ENCODE measurements around the gene CRTAP.
A peak's percentile ranks its signal among the peaks of the same experiment; 100 is the strongest.
"Not testable (repeated sequence)": the region's sequence is repeated elsewhere in the genome, so short reads cannot be mapped to it uniquely, and the experiment has no call there.

CRTAP gene

DNA sequence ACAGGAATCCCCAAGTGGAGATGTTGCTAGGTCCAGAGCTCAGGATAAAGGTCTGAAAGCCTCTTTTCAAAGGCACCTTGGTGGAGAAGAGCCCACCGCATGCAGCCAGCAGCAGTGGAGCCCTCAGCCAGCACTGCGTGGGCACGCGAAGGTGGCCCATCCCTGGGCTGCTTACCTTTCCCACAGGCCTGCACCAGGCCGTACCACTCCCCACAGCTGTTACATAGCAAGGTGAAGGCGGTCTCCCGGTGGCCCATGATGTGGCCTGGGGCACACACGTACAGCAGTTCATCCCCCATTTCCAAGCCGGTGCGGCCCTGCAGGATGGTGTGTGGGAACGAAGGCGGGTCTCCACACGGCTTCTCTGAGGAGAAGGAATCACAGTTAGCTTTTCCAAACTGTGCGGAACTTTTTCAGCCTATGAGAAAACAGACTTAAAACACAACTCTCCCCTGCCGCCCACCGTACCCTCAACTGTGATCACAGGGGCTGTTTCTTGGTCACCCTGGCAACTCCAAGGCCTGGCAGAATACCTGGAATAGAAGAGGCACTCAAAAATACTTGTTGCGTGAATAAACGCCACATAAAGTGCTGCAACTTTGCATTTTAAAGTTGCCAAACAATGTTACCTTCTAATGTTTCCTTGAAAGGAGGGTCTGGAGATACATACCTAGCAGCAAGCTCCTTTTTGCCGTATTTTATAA lies 61.0 kb downstream of the CRTAP start:
- DNase-seq (ENCODE audit: low spot score) = no peak

- DNase-seq (ENCODE audit: low spot score) = no peak
Measured at GRCh38 chr3:33179132-33179531, 65.3 kb downstream of the CRTAP start.

- no peak for DNase-seq (ENCODE audit: low spot score)
Measured at GRCh38 chr3:33181229-33181628, 67.4 kb downstream of the CRTAP start.

GRCh38 chr3:33181641-33182040 lies 67.8 kb downstream of the CRTAP start:
- DNase-seq (ENCODE audit: low spot score) = not testable (repeated sequence)

DNA sequence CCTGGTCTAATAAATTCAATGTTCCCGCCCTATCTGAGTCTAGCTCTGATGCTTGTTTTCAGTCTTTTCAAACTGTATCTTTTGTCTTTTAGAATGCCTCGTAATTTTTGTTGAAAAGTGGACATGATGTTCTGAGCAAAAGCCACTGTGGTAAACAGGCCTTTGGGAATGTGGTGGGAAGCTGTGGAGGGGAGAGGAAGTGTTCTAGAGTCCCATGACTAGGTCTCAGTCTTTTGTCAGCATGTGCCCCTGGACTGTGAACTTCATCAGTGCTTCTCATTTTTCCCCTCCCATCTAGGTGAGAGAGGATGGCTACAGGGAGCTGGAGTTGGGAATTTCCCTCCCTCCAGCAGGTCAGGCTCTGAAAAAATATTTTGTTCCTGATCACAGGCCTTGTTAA lies 71.0 kb downstream of the CRTAP start:
- DNase-seq (ENCODE audit: low spot score) = no peak

GRCh38 chr3:33186524-33187367 lies 72.9 kb downstream of the CRTAP start:
- DNase-seq (ENCODE audit: low spot score) = peak; percentile 6

GRCh38 chr3:33187368-33187634 lies 73.5 kb downstream of the CRTAP start:
- DNase-seq (ENCODE audit: low spot score) = peak; percentile 13

GRCh38 chr3:33194303-33194702 lies 80.5 kb downstream of the CRTAP start:
- DNase-seq (ENCODE audit: low spot score) = no peak

GRCh38 chr3:33196538-33196937 lies 82.7 kb downstream of the CRTAP start:
- no peak for DNase-seq (ENCODE audit: low spot score)

Data from kidney capillary endothelial cell (primary cell).